Gastrocnemius medialis (tissue), 4 donors: ENCODE measurements around the gene RPAIN.

Experiments
- POLR2A ChIP-seq, 2 donors: fragments of 450-650 bp; IDR thresholded peaks; one replicate each; pipeline ENCODE4 v1.6.1; 2017; ENCODE audit warnings: antibody characterized with exemption in 2 of 2, mild to moderate bottlenecking in 2 of 2, moderate library complexity in 2 of 2
- TF ChIP-seq, protein P1 (sequence below), 5 experiments: fragments of 450-650 bp in 3 of 5; fragments of 200-600 bp in 2 of 5; sonication (generic) in 2 of 5; IDR thresholded peaks in 4 of 5; conservative IDR thresholded peaks in 1 of 5; 1 replicate in 4 of 5; 2 replicates in 1 of 5; pipeline ENCODE4 v1.5.1; 2016 to 2019; ENCODE audit warnings: antibody characterized with exemption in 5 of 5, mild to moderate bottlenecking in 3 of 5, moderate library complexity in 3 of 5

DNA sequence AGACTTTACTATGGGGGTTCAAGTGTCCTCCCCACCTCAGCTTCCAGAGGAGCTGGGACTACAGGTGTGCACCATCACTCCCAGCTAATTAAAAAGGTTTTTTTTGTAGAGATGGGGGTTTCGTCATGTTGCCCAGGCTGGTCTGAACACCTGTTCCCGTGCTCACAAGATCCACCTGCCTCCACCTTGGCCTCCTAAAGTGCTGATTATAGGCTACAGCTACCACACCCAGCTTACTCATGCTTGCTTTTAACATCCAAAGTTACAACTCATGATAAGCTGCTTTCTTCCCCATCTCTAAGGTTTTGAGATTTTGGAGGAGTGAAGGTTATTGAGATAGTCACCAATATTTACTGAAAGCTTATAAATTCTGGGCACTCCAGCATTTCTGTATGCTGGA lies 3.1 kb upstream of the RPAIN start:
- TF ChIP-seq, protein P1, sequence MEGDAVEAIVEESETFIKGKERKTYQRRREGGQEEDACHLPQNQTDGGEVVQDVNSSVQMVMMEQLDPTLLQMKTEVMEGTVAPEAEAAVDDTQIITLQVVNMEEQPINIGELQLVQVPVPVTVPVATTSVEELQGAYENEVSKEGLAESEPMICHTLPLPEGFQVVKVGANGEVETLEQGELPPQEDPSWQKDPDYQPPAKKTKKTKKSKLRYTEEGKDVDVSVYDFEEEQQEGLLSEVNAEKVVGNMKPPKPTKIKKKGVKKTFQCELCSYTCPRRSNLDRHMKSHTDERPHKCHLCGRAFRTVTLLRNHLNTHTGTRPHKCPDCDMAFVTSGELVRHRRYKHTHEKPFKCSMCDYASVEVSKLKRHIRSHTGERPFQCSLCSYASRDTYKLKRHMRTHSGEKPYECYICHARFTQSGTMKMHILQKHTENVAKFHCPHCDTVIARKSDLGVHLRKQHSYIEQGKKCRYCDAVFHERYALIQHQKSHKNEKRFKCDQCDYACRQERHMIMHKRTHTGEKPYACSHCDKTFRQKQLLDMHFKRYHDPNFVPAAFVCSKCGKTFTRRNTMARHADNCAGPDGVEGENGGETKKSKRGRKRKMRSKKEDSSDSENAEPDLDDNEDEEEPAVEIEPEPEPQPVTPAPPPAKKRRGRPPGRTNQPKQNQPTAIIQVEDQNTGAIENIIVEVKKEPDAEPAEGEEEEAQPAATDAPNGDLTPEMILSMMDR (IDR thresholded peaks at IDR 0.05 in 4 of 5, conservative IDR thresholded peaks at IDR 0.05 in 1 of 5) = no peak
- TF ChIP-seq POLR2A (IDR thresholded peaks at IDR 0.05) = no peak
